IMR-90 (cell line): ENCODE results near the gene ANP32B.
"Not testable (repeated sequence)": the region's sequence is repeated elsewhere in the genome, so short reads cannot be mapped to it uniquely, and the experiment has no call there.

Experiments
- BHLHE40 ChIP-seq: fragments of 150-350 bp; IDR thresholded peaks from 2 replicates; pipeline ENCODE4 v1.6.1; 2016; ENCODE audit warnings: mild to moderate bottlenecking, low read depth, low read length
- CEBPB ChIP-seq: IDR thresholded peaks from 2 replicates; pipeline ENCODE4 v1.6.1; 2012; ENCODE audit warnings: low read depth, low read length, improper control_type of control experiment
- CHD1 ChIP-seq: IDR thresholded peaks from 2 replicates; pipeline ENCODE4 v1.6.1; 2012; ENCODE audit warnings: low read depth, low read length, improper control_type of control experiment
- MAFK ChIP-seq: IDR thresholded peaks from 2 replicates; pipeline ENCODE4 v1.6.1; 2012; ENCODE audit warnings: low read depth, low read length, improper control_type of control experiment
- NFE2L2 ChIP-seq: fragments of 150-350 bp; IDR thresholded peaks from 2 replicates; pipeline ENCODE4 v1.6.1; 2016; ENCODE audit warnings: low read depth, mild to moderate bottlenecking, low read length
- POLR2A ChIP-seq: IDR thresholded peaks from 2 replicates; pipeline ENCODE4 v1.6.1; 2012; ENCODE audit warnings: mild to moderate bottlenecking, low read depth, low read length
- RCOR1 ChIP-seq: IDR thresholded peaks from 2 replicates; pipeline ENCODE4 v1.6.1; 2012; ENCODE audit warnings: mild to moderate bottlenecking, low read length, improper control_type of control experiment; ENCODE audit not compliant: insufficient replicate concordance
- SMC3 ChIP-seq: fragments of 150-350 bp; IDR thresholded peaks from 2 replicates; pipeline ENCODE4 v1.6.1; 2016; ENCODE audit warnings: low read depth, mild to moderate bottlenecking, antibody characterized with exemption, low read length, moderate library complexity
- USF2 ChIP-seq: fragments of 150-350 bp; IDR thresholded peaks from 2 replicates; pipeline ENCODE4 v1.6.1; 2017; ENCODE audit warnings: mild to moderate bottlenecking, antibody characterized with exemption, low read length, low read depth
- TF ChIP-seq, protein P1 (sequence below): conservative IDR thresholded peaks from 2 replicates; pipeline ENCODE4 v1.5.1; 2012; ENCODE audit warnings: mild to moderate bottlenecking, low read depth, low read length, improper control_type of control experiment

- TF ChIP-seq, protein P1, sequence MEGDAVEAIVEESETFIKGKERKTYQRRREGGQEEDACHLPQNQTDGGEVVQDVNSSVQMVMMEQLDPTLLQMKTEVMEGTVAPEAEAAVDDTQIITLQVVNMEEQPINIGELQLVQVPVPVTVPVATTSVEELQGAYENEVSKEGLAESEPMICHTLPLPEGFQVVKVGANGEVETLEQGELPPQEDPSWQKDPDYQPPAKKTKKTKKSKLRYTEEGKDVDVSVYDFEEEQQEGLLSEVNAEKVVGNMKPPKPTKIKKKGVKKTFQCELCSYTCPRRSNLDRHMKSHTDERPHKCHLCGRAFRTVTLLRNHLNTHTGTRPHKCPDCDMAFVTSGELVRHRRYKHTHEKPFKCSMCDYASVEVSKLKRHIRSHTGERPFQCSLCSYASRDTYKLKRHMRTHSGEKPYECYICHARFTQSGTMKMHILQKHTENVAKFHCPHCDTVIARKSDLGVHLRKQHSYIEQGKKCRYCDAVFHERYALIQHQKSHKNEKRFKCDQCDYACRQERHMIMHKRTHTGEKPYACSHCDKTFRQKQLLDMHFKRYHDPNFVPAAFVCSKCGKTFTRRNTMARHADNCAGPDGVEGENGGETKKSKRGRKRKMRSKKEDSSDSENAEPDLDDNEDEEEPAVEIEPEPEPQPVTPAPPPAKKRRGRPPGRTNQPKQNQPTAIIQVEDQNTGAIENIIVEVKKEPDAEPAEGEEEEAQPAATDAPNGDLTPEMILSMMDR = not testable (repeated sequence)
- TF ChIP-seq SMC3, RCOR1, POLR2A, CHD1, USF2, BHLHE40, CEBPB, MAFK, NFE2L2: not testable (repeated sequence)
These were observed 22.3 kb upstream of the ANP32B start for GRCh38 chr9:97960678-97961328.
